B cell (primary cell): ENCODE results near the gene STBD1. TPM values are rescaled to one million over a fixed set of nuclear protein-coding genes. Genes with fewer than 3 reads are reported as not detected.

Experiments used
- ATAC-seq: fragments of 200-7000 bp; cut with Tn5 transposase; one replicate; pipeline ENCODE4 v1.10.0; 2021; ENCODE audit warnings: low read depth, mild to moderate bottlenecking, moderate number of reproducible peaks, moderate library complexity
- CTCF ChIA-PET: fragments of 350-600 bp; sonication (Branson Sonifier 250); formaldehyde crosslinking; loops from one replicate; lab custom pipeline; 2021; ENCODE audit warnings: antibody characterized with exemption, inconsistent platforms; lab: Charles Lee
- POLR2A ChIA-PET: fragments of 350-600 bp; sonication (Branson Sonifier 250); formaldehyde crosslinking; loops from one replicate; lab custom pipeline; 2021; ENCODE audit warnings: antibody characterized with exemption; lab: Charles Lee
- DNase-seq: peaks from one replicate; pipeline ENCODE4 v3.0.0; 2013
- H2AFZ ChIP-seq: 2 replicates; pipeline ENCODE4 v1.6.1; 2012; ENCODE audit warnings: mild to moderate bottlenecking, low read depth, low read length; ENCODE audit not compliant: insufficient read depth, poor library complexity, severe bottlenecking
- H3K27ac ChIP-seq, 2 donors: 1 replicate in 1 of 2; 2 replicates in 1 of 2; pipeline ENCODE4 v1.5.1; 2012 to 2013; ENCODE audit warnings: low read length in 2 of 2, mild to moderate bottlenecking in 2 of 2, moderate library complexity in 1 of 2
- H3K27me3 ChIP-seq, 4 experiments: fragments of 200-600 bp in 1 of 4; sonication (generic) in 1 of 4; replicated peaks in 1 of 4; 1 replicate in 2 of 4; 2 replicates in 2 of 4; pipeline versions ENCODE4 v1.6.1 to v1.7.0; 2013 to 2016; ENCODE audit warnings: low read length in 3 of 4, mild to moderate bottlenecking in 2 of 4, mixed read lengths in 1 of 4, moderate library complexity in 1 of 4; ENCODE audit not compliant: insufficient read depth in 4 of 4, control insufficient read depth in 3 of 4; ENCODE audit errors: control extremely low read depth in 1 of 4
- H3K36me3 ChIP-seq, 2 experiments: replicated peaks in 1 of 2; 1 replicate in 1 of 2; 2 replicates in 1 of 2; pipeline versions ENCODE4 v1.6.1 to v1.7.1; 2013; ENCODE audit warnings: low read length in 1 of 2; ENCODE audit not compliant: insufficient read depth in 2 of 2, control insufficient read depth in 1 of 2; ENCODE audit errors: control extremely low read depth in 1 of 2, extremely low read depth in 1 of 2
- H3K4me1 ChIP-seq, 2 donors: fragments of 200-600 bp in 1 of 2; sonication (generic) in 1 of 2; 1 replicate in 1 of 2; 2 replicates in 1 of 2; pipeline versions ENCODE4 v1.5.1 to v1.6.1; 2013 to 2017; ENCODE audit warnings: low read length in 2 of 2; ENCODE audit not compliant: control insufficient read depth in 2 of 2, insufficient read depth in 2 of 2
- H3K4me2 ChIP-seq: replicated peaks from 2 replicates; pipeline ENCODE3; 2012; ENCODE audit warnings: mild to moderate bottlenecking, low read depth, low read length; ENCODE audit not compliant: poor library complexity, severe bottlenecking
- H3K4me3 ChIP-seq, 5 experiments: fragments of 200-600 bp in 1 of 5; sonication (generic) in 1 of 5; 1 replicate in 3 of 5; 2 replicates in 2 of 5; pipeline versions ENCODE4 v1.5.1 to v1.7.0; 2011 to 2016; ENCODE audit warnings: low read length in 4 of 5, mild to moderate bottlenecking in 4 of 5, low read depth in 2 of 5, control low read depth in 1 of 5, moderate library complexity in 1 of 5; ENCODE audit not compliant: insufficient read depth in 1 of 5; ENCODE audit errors: control extremely low read depth in 1 of 5, extremely low read depth in 1 of 5
- H3K79me2 ChIP-seq: fragments of 200-600 bp; sonication (generic); one replicate; pipeline ENCODE4 v1.6.0; 2016; ENCODE audit warnings: low read length; ENCODE audit not compliant: control insufficient read depth, insufficient read depth
- H3K9ac ChIP-seq: fragments of 200-600 bp; sonication (generic); 2 replicates; pipeline ENCODE4 v1.6.1; 2017; ENCODE audit warnings: mild to moderate bottlenecking, low read length, moderate library complexity
- H3K9me3 ChIP-seq, 3 donors: one replicate each; pipeline versions ENCODE4 v1.6.1 to v1.7.1; 2013; ENCODE audit warnings: low read length in 2 of 3; ENCODE audit not compliant: control insufficient read depth in 2 of 3, insufficient read depth in 1 of 3; ENCODE audit errors: control extremely low read depth in 1 of 3
- H4K20me1 ChIP-seq: 2 replicates; pipeline ENCODE4 v1.6.0; 2012; ENCODE audit warnings: mild to moderate bottlenecking, low read length; ENCODE audit not compliant: insufficient read depth, control insufficient read depth, poor library complexity, severe bottlenecking
- H3K27ac Mint-ChIP-seq: one replicate; pipeline ENCODE4 v1.8.0; 2021; ENCODE audit warnings: mixed read lengths
- H3K27me3 Mint-ChIP-seq: one replicate; pipeline ENCODE4 v1.8.0; 2021; ENCODE audit warnings: mixed read lengths
- H3K4me1 Mint-ChIP-seq: one replicate; pipeline ENCODE4 v1.8.0; 2021; ENCODE audit warnings: mixed read lengths
- H3K4me3 Mint-ChIP-seq: one replicate; pipeline ENCODE4 v1.8.0; 2021; ENCODE audit warnings: mixed read lengths
- H3K9me3 Mint-ChIP-seq: one replicate; pipeline ENCODE4 v1.8.0; 2022; ENCODE audit warnings: mixed read lengths; ENCODE audit not compliant: insufficient read depth
- EZH2 ChIP-seq: IDR thresholded peaks from 2 replicates; pipeline ENCODE4 v1.6.1; 2012; ENCODE audit warnings: borderline replicate concordance, low read depth, mild to moderate bottlenecking, moderate library complexity, low read length; ENCODE audit not compliant: insufficient read depth, poor library complexity, severe bottlenecking
- WGBS: methylation state at CpG from one replicate; pipeline ENCODE4 v1.1.5; 2013; ENCODE audit warnings: missing lambda C conversion rate; ENCODE audit not compliant: insufficient coverage; 5-methylcytosine and 5-hydroxymethylcytosine counted together
- intact Hi-C: fragments of 100-400 bp; cut with micrococcal nuclease; formaldehyde crosslinking; loops from one replicate; pipeline ENCODE4 v1.10.0; 2022
- polyA plus RNA-seq: library from polyadenylated mRNA; depleted of rRNA; stranded (reverse); fragments of >200 nt; gene quantifications from 2 replicates; pipeline ENCODE4 v1.2.3, GENCODE V29; 2012
- total RNA-seq, 2 donors: library from RNA; stranded (reverse); fragments of 120-200 nt in 1 of 2; gene quantifications; 1 replicate in 1 of 2; 2 replicates in 1 of 2; pipeline versions ENCODE4 v1.2.3 to v1.2.4, GENCODE V29; 2013 to 2022
- TF ChIP-seq, protein P1 (sequence below): fragments of 200-600 bp; IDR thresholded peaks from one replicate; pipeline ENCODE4 v1.8.0; 2022; ENCODE audit warnings: antibody characterized with exemption, mild to moderate bottlenecking

STBD1 gene
- total and polyA plus RNA-seq, 2 donors (not counting 1 experiment from before 2014, with no cell fraction given) = not detected

DNA sequence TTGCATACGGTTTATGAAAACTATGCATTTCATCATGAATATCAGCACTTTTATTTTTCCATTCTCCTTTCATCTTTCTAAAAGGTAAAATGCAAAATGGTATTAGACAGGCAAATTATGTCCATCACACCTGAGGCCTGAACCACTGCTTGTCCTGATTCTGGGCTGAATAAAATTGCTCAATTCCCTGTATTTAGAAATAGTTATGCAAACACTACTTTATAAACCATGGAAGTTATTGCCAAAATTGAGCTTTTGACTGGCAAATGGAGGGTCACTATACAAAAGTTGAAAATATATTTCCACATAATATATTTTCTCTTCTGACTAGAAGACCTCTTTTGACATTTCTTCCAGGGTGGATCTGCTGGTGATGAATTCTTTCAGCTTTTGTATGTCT, 34.0 kb upstream of the STBD1 start:
- Mint-ChIP-seq H3K27ac (no peak overlapping the region), H3K4me3 (no peak overlapping the region), H3K9me3 (no peaks in the 10 kb centered on the region), H3K27me3 (peaks cover 21% of the 10 kb centered on the region), H3K4me1 (no peaks in the 10 kb centered on the region)
- no peaks in the 10 kb centered on the region for H4K20me1 ChIP-seq
- peaks cover 0 to 6% (median 0%) of the 10 kb centered on the region in 4 experiments for H3K27me3 ChIP-seq
- CTCF ChIA-PET = no interaction called here
- intact Hi-C loops = no loop called here
- DNase-seq (no peak), ATAC-seq (no peak)
- no peaks in the 10 kb centered on the region for H3K79me2 ChIP-seq
- no peak overlapping the region for H3K9ac ChIP-seq
- H2AFZ ChIP-seq = no peak overlapping the region
- POLR2A ChIA-PET = no interaction called here
- no peaks in the 10 kb centered on the region for H3K9me3 ChIP-seq
- no peak overlapping the region for H3K4me2 ChIP-seq
- TF ChIP-seq EZH2 = no peak
- TF ChIP-seq, protein P1, sequence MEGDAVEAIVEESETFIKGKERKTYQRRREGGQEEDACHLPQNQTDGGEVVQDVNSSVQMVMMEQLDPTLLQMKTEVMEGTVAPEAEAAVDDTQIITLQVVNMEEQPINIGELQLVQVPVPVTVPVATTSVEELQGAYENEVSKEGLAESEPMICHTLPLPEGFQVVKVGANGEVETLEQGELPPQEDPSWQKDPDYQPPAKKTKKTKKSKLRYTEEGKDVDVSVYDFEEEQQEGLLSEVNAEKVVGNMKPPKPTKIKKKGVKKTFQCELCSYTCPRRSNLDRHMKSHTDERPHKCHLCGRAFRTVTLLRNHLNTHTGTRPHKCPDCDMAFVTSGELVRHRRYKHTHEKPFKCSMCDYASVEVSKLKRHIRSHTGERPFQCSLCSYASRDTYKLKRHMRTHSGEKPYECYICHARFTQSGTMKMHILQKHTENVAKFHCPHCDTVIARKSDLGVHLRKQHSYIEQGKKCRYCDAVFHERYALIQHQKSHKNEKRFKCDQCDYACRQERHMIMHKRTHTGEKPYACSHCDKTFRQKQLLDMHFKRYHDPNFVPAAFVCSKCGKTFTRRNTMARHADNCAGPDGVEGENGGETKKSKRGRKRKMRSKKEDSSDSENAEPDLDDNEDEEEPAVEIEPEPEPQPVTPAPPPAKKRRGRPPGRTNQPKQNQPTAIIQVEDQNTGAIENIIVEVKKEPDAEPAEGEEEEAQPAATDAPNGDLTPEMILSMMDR = no peak
- no peaks in the 10 kb centered on the region for H3K36me3 ChIP-seq
- no CpG with 5 or more reads among the region's 1 CpG for WGBS
- H3K4me1 ChIP-seq = no peaks in the 10 kb centered on the region
- H3K4me3 ChIP-seq = no peak overlapping the region
- H3K27ac ChIP-seq = no peak overlapping the region

GRCh38 chr4:76272999-76273398, 33.5 kb upstream of the STBD1 start:
- H3K9ac ChIP-seq = no peak overlapping the region
- TF ChIP-seq, protein P1 = no peak
- no peak for TF ChIP-seq EZH2
- Mint-ChIP-seq H3K4me3 (no peak overlapping the region), H3K27ac (no peak overlapping the region), H3K9me3 (no peaks in the 10 kb centered on the region), H3K27me3 (peaks cover 23% of the 10 kb centered on the region), H3K4me1 (no peaks in the 10 kb centered on the region)
- H3K9me3 ChIP-seq = no peaks in the 10 kb centered on the region
- no peak overlapping the region for H3K4me3 ChIP-seq
- no peak overlapping the region for H3K27ac ChIP-seq
- no peak for ATAC-seq
- H3K4me1 ChIP-seq = no peaks in the 10 kb centered on the region
- H2AFZ ChIP-seq = no peak overlapping the region
- H3K36me3 ChIP-seq = no peaks in the 10 kb centered on the region
- ChIA-PET CTCF (no interaction called here), POLR2A (no interaction called here)
- H3K4me2 ChIP-seq = no peak overlapping the region
- no peaks in the 10 kb centered on the region for H4K20me1 ChIP-seq
- peaks cover 0 to 6% (median 0%) of the 10 kb centered on the region in 4 experiments for H3K27me3 ChIP-seq
- H3K79me2 ChIP-seq = no peaks in the 10 kb centered on the region
- no CpG with 5 or more reads among the region's 5 CpGs for WGBS
- intact Hi-C loops = no loop called here
- no peak for DNase-seq
